ENCODE data around the gene PERM1.

DNA sequence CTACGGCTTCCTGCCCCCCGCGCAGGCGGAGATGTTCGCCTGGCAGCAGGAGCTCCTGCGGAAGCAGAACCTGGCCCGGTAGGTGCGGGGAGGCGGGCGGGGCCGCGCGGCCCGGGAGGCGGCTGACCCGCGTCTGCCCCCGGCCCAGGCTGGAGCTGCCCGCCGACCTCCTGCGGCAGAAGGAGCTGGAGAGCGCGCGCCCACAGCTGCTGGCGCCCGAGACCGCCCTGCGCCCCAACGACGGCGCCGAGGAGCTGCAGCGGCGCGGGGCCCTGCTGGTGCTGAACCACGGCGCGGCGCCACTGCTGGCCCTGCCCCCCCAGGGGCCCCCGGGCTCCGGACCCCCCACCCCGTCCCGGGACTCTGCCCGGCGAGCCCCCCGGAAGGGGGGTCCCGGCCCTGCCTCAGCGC lies 39.5 kb downstream of the PERM1 start:
- TF ChIP-seq CTCF (IDR thresholded peaks at IDR 0.05) (peak; percentile 38; the same call in 1 of the 2 replicates), POLR2AphosphoS5 (IDR thresholded peaks at IDR 0.05; ENCODE audit: low read depth, low read length) (no peak)

Data from Panc1 (cell line).